ENCODE results near the gene FGR.

- TF ChIP-seq CTCF (IDR thresholded peaks at IDR 0.05): no peak
- TF ChIP-seq POLR2A (IDR thresholded peaks at IDR 0.05): no peak
Measured at GRCh38 chr1:27563341-27563590, 71.7 kb downstream of the FGR start.

All from adrenal gland (tissue), 5 donors.